Suprapubic skin (tissue), 4 donors: ENCODE measurements around the gene NHLRC4. TPM values are rescaled to one million over a fixed set of nuclear protein-coding genes. Genes with fewer than 3 reads are reported as not detected.

Source experiments
- DNase-seq, 2 donors: peaks; one replicate each; pipeline ENCODE4 v3.0.0-alpha.2; 2019; ENCODE audit warnings: low spot score in 2 of 2
- H3K27ac ChIP-seq: fragments of 200-600 bp; sonication (generic); one replicate; pipeline ENCODE4 v1.5.1; 2019
- H3K27me3 ChIP-seq: fragments of 200-600 bp; sonication (generic); one replicate; pipeline ENCODE4 v1.5.1; 2019
- H3K36me3 ChIP-seq: fragments of 200-600 bp; sonication (generic); one replicate; pipeline ENCODE4 v1.5.1; 2019
- H3K4me1 ChIP-seq: fragments of 200-600 bp; sonication (generic); one replicate; pipeline ENCODE4 v1.5.1; 2019
- H3K4me3 ChIP-seq: fragments of 200-600 bp; sonication (generic); one replicate; pipeline ENCODE4 v1.5.1; 2019; ENCODE audit warnings: mild to moderate bottlenecking
- H3K9me3 ChIP-seq: fragments of 200-600 bp; sonication (generic); one replicate; pipeline ENCODE4 v1.5.1; 2019
- EP300 ChIP-seq: sonication (generic); formaldehyde crosslinking; IDR thresholded peaks from one replicate; pipeline ENCODE4 v1.6.1; 2017; ENCODE audit warnings: antibody characterized with exemption
- POLR2A ChIP-seq, 2 donors: fragments of 450-650 bp; IDR thresholded peaks; one replicate each; pipeline ENCODE4 v1.6.1; 2017; ENCODE audit warnings: antibody characterized with exemption in 2 of 2, mild to moderate bottlenecking in 2 of 2, moderate library complexity in 2 of 2
- POLR2AphosphoS5 ChIP-seq, 3 donors: sonication (generic); formaldehyde crosslinking; IDR thresholded peaks; one replicate each; pipeline ENCODE4 v1.6.1; 2017; ENCODE audit warnings: antibody characterized with exemption in 3 of 3
- WGBS: methylation state at CpG from one replicate; pipeline ENCODE4 v1.1.5; 2018; 5-methylcytosine and 5-hydroxymethylcytosine counted together
- total RNA-seq, 4 donors: library from RNA; depleted of rRNA; stranded (reverse); fragments of >200 nt; gene quantifications; one replicate each; pipeline ENCODE4 v1.1.0, GENCODE V29; 2016
- TF ChIP-seq, protein P1 (sequence below), 2 donors: fragments of 200-600 bp in 1 of 2; fragments of 450-650 bp in 1 of 2; sonication (generic) in 1 of 2; IDR thresholded peaks; one replicate each; pipeline ENCODE4 v1.5.1; 2016 to 2019; ENCODE audit warnings: antibody characterized with exemption in 2 of 2, mild to moderate bottlenecking in 1 of 2, moderate library complexity in 1 of 2

The NHLRC4 gene
- total RNA-seq, 4 donors from 2014 or later = 0.29 to 0.79 (median 0.35) TPM

DNA sequence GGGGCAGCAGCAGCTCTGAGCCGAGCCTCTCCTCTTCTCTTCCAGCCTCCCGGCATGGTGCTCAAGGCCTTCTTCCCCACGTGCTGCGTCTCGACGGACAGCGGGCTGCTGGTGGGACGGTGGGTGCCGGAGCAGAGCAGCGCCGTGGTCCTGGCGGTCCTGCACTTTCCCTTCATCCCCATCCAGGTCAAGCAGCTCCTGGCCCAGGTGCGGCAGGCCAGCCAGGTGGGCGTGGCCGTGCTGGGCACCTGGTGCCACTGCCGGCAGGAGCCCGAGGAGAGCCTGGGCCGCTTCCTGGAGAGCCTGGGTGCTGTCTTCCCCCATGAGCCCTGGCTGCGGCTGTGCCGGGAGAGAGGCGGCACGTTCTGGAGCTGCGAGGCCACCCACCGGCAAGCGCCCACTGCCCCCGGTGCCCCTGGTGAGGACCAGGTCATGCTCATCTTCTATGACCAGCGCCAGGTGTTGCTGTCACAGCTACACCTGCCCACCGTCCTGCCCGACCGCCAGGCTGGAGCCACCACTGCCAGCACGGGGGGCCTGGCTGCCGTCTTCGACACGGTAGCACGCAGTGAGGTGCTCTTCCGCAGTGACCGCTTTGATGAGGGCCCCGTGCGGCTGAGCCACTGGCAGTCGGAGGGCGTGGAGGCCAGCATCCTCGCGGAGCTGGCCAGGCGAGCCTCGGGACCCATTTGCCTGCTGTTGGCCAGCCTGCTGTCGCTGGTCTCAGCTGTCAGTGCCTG is 7.4 kb downstream of the NHLRC4 start:
- 94% methylated on average over 17 of the region's 46 CpGs for WGBS
- TF ChIP-seq EP300 = no peak
- no peak for TF ChIP-seq POLR2A (IDR thresholded peaks at IDR 0.05)
- TF ChIP-seq POLR2AphosphoS5 (IDR thresholded peaks at IDR 0.05) = no peak
- TF ChIP-seq, protein P1, sequence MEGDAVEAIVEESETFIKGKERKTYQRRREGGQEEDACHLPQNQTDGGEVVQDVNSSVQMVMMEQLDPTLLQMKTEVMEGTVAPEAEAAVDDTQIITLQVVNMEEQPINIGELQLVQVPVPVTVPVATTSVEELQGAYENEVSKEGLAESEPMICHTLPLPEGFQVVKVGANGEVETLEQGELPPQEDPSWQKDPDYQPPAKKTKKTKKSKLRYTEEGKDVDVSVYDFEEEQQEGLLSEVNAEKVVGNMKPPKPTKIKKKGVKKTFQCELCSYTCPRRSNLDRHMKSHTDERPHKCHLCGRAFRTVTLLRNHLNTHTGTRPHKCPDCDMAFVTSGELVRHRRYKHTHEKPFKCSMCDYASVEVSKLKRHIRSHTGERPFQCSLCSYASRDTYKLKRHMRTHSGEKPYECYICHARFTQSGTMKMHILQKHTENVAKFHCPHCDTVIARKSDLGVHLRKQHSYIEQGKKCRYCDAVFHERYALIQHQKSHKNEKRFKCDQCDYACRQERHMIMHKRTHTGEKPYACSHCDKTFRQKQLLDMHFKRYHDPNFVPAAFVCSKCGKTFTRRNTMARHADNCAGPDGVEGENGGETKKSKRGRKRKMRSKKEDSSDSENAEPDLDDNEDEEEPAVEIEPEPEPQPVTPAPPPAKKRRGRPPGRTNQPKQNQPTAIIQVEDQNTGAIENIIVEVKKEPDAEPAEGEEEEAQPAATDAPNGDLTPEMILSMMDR (IDR thresholded peaks at IDR 0.05) = no peak
- no peaks in the 10 kb centered on the region for H3K9me3 ChIP-seq
- peaks cover 27% of the 10 kb centered on the region for H3K36me3 ChIP-seq
- H3K27me3 ChIP-seq = no peaks in the 10 kb centered on the region
- H3K27ac ChIP-seq = no peak overlapping the region
- no peak for DNase-seq
- peaks cover 22% of the 10 kb centered on the region for H3K4me1 ChIP-seq
- no peak overlapping the region for H3K4me3 ChIP-seq

DNA sequence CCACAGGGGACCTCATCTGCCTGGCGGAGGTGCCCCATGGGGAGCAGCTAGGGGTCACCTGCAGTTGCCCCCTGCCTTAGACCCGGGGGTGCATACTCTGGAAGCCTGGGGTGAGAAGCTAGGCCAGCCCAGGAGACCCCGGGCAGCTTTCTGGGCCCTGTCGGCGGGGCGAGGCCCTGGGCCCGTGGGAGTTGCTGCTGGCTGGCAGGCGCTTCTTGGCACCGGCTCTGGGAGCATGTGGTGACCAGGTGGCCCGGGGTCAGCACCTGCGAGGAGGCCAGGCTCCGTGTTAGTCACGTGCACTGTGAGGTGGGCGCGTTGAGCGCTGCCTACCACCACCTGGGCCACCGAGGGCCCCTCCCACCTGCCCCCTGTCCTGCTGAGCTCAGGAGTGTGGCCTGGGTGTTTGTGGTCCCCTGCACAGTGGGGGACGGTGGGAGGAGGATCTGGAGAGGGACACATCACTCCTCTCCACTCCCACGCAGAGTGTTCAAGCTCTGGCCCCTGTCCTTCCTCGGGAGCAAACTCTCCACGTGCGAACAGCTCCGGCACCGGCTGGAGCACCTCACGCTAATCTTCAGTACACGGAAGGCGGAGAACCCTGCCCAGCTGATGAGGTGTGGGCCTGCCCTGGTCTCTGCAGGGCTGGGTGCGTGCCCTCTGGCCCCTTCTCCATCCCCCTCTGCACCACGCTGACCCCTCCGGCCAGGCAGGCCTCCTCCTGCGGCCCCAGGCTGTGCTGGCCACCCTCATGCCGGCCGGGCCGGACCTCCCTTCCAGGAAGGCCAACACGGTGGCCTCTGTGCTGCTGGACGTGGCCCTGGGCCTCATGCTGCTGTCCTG is 8.8 kb downstream of the NHLRC4 start:
- Histone ChIP-seq H3K4me1 (peaks cover 14% of the 10 kb centered on the region), H3K27ac (no peak overlapping the region), H3K4me3 (no peak overlapping the region), H3K27me3 (no peaks in the 10 kb centered on the region), H3K9me3 (no peaks in the 10 kb centered on the region), H3K36me3 (peaks cover 32% of the 10 kb centered on the region)
- DNase-seq = no peak
- TF ChIP-seq POLR2A (IDR thresholded peaks at IDR 0.05) (no peak), EP300 (no peak), POLR2AphosphoS5 (IDR thresholded peaks at IDR 0.05) (no peak)
- TF ChIP-seq, protein P1 (IDR thresholded peaks at IDR 0.05) = no peak
- WGBS = 98% methylated on average over 13 of the region's 36 CpGs

DNA sequence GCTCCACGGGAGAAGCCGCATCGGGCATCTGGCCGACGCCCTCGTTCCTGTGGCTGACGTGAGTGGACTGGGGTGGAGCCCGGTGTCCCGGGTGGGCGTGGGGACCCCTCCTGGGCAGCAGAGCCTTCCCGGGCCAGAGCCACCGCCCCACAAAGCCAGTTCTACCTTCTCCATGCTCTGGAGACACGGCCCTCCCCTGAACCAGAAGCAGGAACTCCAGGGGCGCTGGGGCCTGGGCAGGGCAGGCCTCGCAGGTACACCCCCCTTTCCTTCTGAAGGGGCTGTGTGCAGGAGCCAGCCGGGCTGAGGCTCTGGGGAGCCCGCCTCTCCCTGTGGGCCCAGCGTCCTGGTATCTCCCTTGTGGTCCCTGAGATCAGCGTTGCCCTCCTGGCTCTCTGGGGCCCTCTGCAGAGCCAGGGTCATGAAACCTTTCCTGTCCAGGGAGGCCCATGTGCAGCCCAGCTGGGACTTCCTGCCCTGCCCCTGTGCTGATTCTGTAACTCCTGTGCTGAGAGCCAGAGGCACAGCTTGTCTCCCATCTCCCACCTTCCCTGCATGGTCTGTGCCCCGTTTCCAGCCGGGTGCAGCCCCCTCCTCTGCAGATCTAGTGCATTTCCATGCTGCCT is 9.5 kb downstream of the NHLRC4 start:
- TF ChIP-seq, protein P1 (IDR thresholded peaks at IDR 0.05) = no peak
- no peak for TF ChIP-seq POLR2A (IDR thresholded peaks at IDR 0.05)
- TF ChIP-seq EP300 = no peak
- no peak for TF ChIP-seq POLR2AphosphoS5 (IDR thresholded peaks at IDR 0.05)
- WGBS = 69% methylated on average over 3 of the region's 21 CpGs
- no peak overlapping the region for H3K27ac ChIP-seq
- no peaks in the 10 kb centered on the region for H3K9me3 ChIP-seq
- no peaks in the 10 kb centered on the region for H3K27me3 ChIP-seq
- peaks cover 7% of the 10 kb centered on the region for H3K4me1 ChIP-seq
- H3K36me3 ChIP-seq = peaks cover 39% of the 10 kb centered on the region
- no peak for DNase-seq
- no peak overlapping the region for H3K4me3 ChIP-seq

DNA sequence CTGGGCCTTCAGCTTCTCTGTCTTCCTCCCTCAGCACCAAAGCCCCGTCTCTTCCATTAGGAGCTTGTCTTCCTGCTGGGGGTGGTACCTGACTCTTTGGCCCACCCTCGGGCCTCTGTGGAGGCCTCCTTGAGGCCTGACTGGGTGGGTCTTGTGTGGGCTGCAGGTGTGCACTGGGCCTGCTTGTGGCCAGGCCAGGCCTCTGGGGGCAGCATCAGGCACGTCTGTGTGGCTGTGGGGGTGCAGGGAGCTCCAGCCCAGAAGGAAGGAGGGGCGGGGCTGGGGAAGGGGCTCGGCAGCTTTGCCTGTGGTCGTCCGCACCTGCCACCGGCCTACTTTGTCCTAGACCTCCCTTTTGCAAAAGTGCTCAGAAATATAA is 10.0 kb downstream of the NHLRC4 start:
- DNase-seq = no peak
- H3K4me1 ChIP-seq = peaks cover 6% of the 10 kb centered on the region
- H3K27me3 ChIP-seq = no peaks in the 10 kb centered on the region
- TF ChIP-seq, protein P1 (IDR thresholded peaks at IDR 0.05) = no peak
- TF ChIP-seq POLR2A (IDR thresholded peaks at IDR 0.05) = no peak
- no peak for TF ChIP-seq POLR2AphosphoS5 (IDR thresholded peaks at IDR 0.05)
- TF ChIP-seq EP300 = no peak
- H3K36me3 ChIP-seq = peaks cover 39% of the 10 kb centered on the region
- H3K27ac ChIP-seq = no peak overlapping the region
- H3K4me3 ChIP-seq = no peak overlapping the region
- WGBS = 71% methylated on average over 7 of the region's 8 CpGs
- H3K9me3 ChIP-seq = no peaks in the 10 kb centered on the region

DNA sequence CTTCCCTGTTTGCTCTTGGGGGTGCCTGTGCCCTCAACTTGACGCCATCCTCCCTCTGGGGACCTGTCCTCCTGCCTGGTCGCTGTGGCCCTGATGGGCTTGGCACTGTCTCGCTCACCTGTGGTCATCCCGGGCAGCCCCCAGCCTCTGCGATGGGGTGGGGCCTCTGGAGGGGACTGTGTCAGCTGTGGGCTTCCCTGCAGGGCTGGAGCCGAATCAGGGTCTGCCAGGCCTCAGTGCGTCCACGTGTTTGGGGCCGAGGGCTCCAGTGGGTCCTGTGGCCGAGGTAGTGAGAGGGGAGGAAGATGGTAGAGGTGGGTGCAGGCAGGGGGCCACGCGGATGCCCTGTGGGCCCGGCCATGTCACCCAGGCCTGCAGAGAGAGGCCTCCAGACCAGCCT is 11.0 kb downstream of the NHLRC4 start:
- no peak overlapping the region for H3K4me3 ChIP-seq
- no peak for DNase-seq
- WGBS = no CpG with 5 or more reads among the region's 13 CpGs
- H3K27ac ChIP-seq = no peak overlapping the region
- H3K4me1 ChIP-seq = peaks cover 6% of the 10 kb centered on the region
- peaks cover 42% of the 10 kb centered on the region for H3K36me3 ChIP-seq
- H3K9me3 ChIP-seq = no peaks in the 10 kb centered on the region
- no peaks in the 10 kb centered on the region for H3K27me3 ChIP-seq
- TF ChIP-seq POLR2A (IDR thresholded peaks at IDR 0.05) (no peak), EP300 (no peak), POLR2AphosphoS5 (IDR thresholded peaks at IDR 0.05) (no peak)
- TF ChIP-seq, protein P1 (IDR thresholded peaks at IDR 0.05) = no peak
